Prostate gland (tissue), 2 donors: ENCODE measurements around the gene ANKRD37.

Experiments
- CTCF ChIP-seq, 4 experiments: fragments of 200-600 bp in 2 of 4; fragments of 450-650 bp in 2 of 4; sonication (generic) in 2 of 4; IDR thresholded peaks; 1 replicate in 3 of 4; 2 replicates in 1 of 4; pipeline ENCODE4 v1.5.1; 2016 to 2019; ENCODE audit warnings: antibody characterized with exemption in 4 of 4, mild to moderate bottlenecking in 2 of 4, moderate library complexity in 2 of 4
- POLR2AphosphoS5 ChIP-seq: sonication (generic); formaldehyde crosslinking; IDR thresholded peaks from one replicate; pipeline ENCODE4 v1.6.1; 2017; ENCODE audit warnings: antibody characterized with exemption

GRCh38 chr4:185371702-185372101, 24.9 kb upstream of the ANKRD37 start:
- TF ChIP-seq POLR2AphosphoS5 (no peak), CTCF (IDR thresholded peaks at IDR 0.05) (no peak)
